HL-60 (cell line): ENCODE results near the gene MMP7.

Experiments used
- GABPA ChIP-seq: IDR thresholded peaks from 2 replicates; pipeline ENCODE4 v1.6.1; 2012; ENCODE audit warnings: low read depth
- POLR2AphosphoS5 ChIP-seq: IDR thresholded peaks from 2 replicates; pipeline ENCODE4 v1.6.1; 2012; ENCODE audit warnings: low read depth
- TF ChIP-seq, protein P1 (sequence below): IDR thresholded peaks from one replicate; pipeline ENCODE4 v1.5.1; 2011; ENCODE audit warnings: low read length, control low read depth, inconsistent platforms; ENCODE audit not compliant: insufficient read depth
- TF ChIP-seq, protein P2 (sequence below): IDR thresholded peaks from 2 replicates; pipeline ENCODE4 v1.6.1; 2012; ENCODE audit warnings: low read depth; ENCODE audit not compliant: insufficient replicate concordance

DNA sequence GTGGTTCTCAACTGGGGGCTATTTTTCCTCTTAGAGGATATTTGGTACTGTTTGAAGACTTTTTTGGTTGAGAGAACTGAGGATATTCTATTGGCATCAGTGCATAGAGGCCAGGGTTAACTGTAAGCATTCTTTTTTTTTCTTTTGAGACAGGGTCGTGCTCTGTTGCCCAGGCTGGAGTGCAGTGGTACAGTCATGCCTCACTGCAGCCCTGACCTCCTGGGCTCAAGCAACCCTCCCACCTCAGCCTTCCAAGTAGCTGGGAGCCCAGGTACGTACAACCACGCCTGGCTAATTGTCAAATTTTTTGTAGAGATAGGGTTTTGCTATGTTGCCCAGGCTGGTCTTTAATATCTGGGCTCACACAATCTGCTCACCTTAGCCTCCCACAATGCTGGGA lies 12.9 kb downstream of the MMP7 start:
- TF ChIP-seq, protein P1, sequence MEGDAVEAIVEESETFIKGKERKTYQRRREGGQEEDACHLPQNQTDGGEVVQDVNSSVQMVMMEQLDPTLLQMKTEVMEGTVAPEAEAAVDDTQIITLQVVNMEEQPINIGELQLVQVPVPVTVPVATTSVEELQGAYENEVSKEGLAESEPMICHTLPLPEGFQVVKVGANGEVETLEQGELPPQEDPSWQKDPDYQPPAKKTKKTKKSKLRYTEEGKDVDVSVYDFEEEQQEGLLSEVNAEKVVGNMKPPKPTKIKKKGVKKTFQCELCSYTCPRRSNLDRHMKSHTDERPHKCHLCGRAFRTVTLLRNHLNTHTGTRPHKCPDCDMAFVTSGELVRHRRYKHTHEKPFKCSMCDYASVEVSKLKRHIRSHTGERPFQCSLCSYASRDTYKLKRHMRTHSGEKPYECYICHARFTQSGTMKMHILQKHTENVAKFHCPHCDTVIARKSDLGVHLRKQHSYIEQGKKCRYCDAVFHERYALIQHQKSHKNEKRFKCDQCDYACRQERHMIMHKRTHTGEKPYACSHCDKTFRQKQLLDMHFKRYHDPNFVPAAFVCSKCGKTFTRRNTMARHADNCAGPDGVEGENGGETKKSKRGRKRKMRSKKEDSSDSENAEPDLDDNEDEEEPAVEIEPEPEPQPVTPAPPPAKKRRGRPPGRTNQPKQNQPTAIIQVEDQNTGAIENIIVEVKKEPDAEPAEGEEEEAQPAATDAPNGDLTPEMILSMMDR, result no peak
- TF ChIP-seq, protein P2, sequence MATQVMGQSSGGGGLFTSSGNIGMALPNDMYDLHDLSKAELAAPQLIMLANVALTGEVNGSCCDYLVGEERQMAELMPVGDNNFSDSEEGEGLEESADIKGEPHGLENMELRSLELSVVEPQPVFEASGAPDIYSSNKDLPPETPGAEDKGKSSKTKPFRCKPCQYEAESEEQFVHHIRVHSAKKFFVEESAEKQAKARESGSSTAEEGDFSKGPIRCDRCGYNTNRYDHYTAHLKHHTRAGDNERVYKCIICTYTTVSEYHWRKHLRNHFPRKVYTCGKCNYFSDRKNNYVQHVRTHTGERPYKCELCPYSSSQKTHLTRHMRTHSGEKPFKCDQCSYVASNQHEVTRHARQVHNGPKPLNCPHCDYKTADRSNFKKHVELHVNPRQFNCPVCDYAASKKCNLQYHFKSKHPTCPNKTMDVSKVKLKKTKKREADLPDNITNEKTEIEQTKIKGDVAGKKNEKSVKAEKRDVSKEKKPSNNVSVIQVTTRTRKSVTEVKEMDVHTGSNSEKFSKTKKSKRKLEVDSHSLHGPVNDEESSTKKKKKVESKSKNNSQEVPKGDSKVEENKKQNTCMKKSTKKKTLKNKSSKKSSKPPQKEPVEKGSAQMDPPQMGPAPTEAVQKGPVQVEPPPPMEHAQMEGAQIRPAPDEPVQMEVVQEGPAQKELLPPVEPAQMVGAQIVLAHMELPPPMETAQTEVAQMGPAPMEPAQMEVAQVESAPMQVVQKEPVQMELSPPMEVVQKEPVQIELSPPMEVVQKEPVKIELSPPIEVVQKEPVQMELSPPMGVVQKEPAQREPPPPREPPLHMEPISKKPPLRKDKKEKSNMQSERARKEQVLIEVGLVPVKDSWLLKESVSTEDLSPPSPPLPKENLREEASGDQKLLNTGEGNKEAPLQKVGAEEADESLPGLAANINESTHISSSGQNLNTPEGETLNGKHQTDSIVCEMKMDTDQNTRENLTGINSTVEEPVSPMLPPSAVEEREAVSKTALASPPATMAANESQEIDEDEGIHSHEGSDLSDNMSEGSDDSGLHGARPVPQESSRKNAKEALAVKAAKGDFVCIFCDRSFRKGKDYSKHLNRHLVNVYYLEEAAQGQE, result no peak
- no peak for TF ChIP-seq GABPA
- TF ChIP-seq POLR2AphosphoS5, result no peak
